Measurements from ENCODE around the gene FILIP1L. TPM values are rescaled to one million over a fixed set of nuclear protein-coding genes. Genes with fewer than 3 reads are reported as not detected.

The FILIP1L gene
- total and polyA plus RNA-seq, 2 of the 8 experiments (the other 6 are each of a cell fraction or from before 2014, with no cell fraction given), result 0.06 to 0.09 TPM

GRCh38 chr3:99872923-99873254 is 241.4 kb downstream of the FILIP1L start:
- Histone ChIP-seq H2AFZ (ENCODE audit: low read length) (no peak overlapping the region), H4K20me1 (replicated peaks in 1 of 2; ENCODE audit: control insufficient read depth in 1 of 2, insufficient read depth in 2 of 2, low read length in 2 of 2) (peaks cover 14 to 19% of the 10 kb centered on the region in 2 experiments), H3K23ac (ENCODE audit: insufficient read length) (no peak overlapping the region), H3K56ac (replicated peaks; ENCODE audit: insufficient read length, low read depth, low read length) (no peak overlapping the region), H3K79me1 (ENCODE audit: low read depth, low read length) (no peaks in the 10 kb centered on the region), H4K5ac (ENCODE audit: insufficient read length, low read depth, low read length) (no peak overlapping the region), H4K91ac (replicated peaks; ENCODE audit: insufficient read length, low read length) (no peak overlapping the region), H3K27me3 (replicated peaks in 1 of 4; ENCODE audit: control insufficient read depth in 3 of 4, extremely low read depth in 1 of 4, insufficient read depth in 3 of 4, low read length in 3 of 4) (peaks cover 14 to 55% (median 38%) of the 10 kb centered on the region in 4 experiments), H2BK12ac (ENCODE audit: low read depth, low read length) (no peak overlapping the region), H3K9me3 (ENCODE audit: insufficient read depth in 2 of 2, low read depth in 1 of 2, low read length in 1 of 2) (no peaks in the 10 kb centered on the region), H2AK5ac (ENCODE audit: low read depth, low read length) (no peak overlapping the region), H3K27ac (ENCODE audit: low read depth, low read length) (no peak overlapping the region), H2BK120ac (replicated peaks; ENCODE audit: low read depth, low read length) (no peak overlapping the region), H3K18ac (ENCODE audit: extremely low read depth, low read length) (no peak overlapping the region), H3K4ac (replicated peaks; ENCODE audit: insufficient read length, low read depth, low read length) (no peak overlapping the region), H2BK20ac (ENCODE audit: low read length) (no peak overlapping the region), H3K9ac (replicated peaks in 1 of 4; ENCODE audit: extremely low read depth in 1 of 4, low read depth in 3 of 4, low read length in 3 of 4) (no peak overlapping the region), H2BK5ac (ENCODE audit: low read depth, low read length) (no peak overlapping the region), H4K8ac (ENCODE audit: extremely low read depth, insufficient read depth, low read length) (no peak overlapping the region), H3K79me2 (ENCODE audit: control insufficient read depth in 1 of 2, insufficient read depth in 2 of 2, low read length in 2 of 2) (no peaks in the 10 kb centered on the region), H3K4me3 (ENCODE audit: extremely low read depth in 1 of 4, insufficient read depth in 2 of 4, low read depth in 3 of 4, low read length in 4 of 4) (no peak overlapping the region), H3K4me2 (ENCODE audit: insufficient read depth in 1 of 2, low read depth in 2 of 2, low read length in 2 of 2) (no peak overlapping the region), H3K4me1 (replicated peaks in 1 of 4; ENCODE audit: control insufficient read depth in 3 of 4, insufficient read depth in 4 of 4, low read length in 3 of 4) (peaks cover 0 to 2% (median under 1%) of the 10 kb centered on the region in 4 experiments; a peak in 4 of 7 replicates), H3K23me2 (ENCODE audit: low read depth, low read length) (peaks cover 4% of the 10 kb centered on the region), H3K36me3 (ENCODE audit: control insufficient read depth in 2 of 4, insufficient read depth in 4 of 4, low read length in 3 of 4) (no peaks in the 10 kb centered on the region), H3K14ac (ENCODE audit: insufficient read length) (no peak overlapping the region), H2BK15ac (ENCODE audit: low read length) (no peak overlapping the region)
- ChIA-PET CTCF (ENCODE audit: partially characterized antibody) (interaction anchor here (0.6 kb wide), 1 partner anchor 43 kb away, joined by 3 read pairs; no protein-coding TSS in a partner anchor), POLR2A (ENCODE audit: partially characterized antibody) (no interaction called here)
- TF ChIP-seq NRF1 (IDR thresholded peaks at IDR 0.05; ENCODE audit: low read depth, low read length), result no peak
- FAIRE-seq (no peak), DNase-seq (ENCODE audit: low read depth in 1 of 2, low spot score in 2 of 2) (no peak)

All from H1 (cell line).